ENCODE measurements around the gene SERTAD2. TPM values are rescaled to one million over a fixed set of nuclear protein-coding genes. Genes with fewer than 3 reads are reported as not detected.
A peak's percentile ranks its signal among the peaks of the same experiment; 100 is the strongest.

SERTAD2 gene
- total and polyA plus RNA-seq, 5 donors = 8.2 to 25.4 (median 19.7) TPM

DNA sequence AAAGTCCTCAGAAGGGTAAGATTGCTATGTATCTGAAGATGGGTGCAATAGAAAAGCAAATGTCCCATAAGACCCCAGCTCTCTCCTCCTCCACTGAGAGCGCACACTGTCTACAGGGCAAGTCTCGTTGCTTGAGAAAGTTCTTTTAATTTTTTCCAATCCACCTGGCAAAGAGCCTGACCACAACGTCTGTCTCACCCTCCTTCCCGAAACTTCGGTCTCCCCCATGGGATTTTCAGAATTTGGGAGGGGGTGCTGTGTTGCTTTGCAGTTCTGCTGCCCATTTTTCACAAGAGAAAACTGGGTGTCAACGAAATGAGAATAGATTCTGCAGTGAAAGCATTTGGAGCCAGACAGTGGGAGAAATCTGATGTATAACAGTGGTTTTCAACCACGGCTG, 40.4 kb downstream of the SERTAD2 start:
- no peak overlapping the region for H3K4me3 ChIP-seq (ENCODE audit: low read length)
- DNase-seq (no peak), ATAC-seq (no peak)
- peaks cover 2% of the 10 kb centered on the region for H3K4me1 ChIP-seq (ENCODE audit: control insufficient read depth, insufficient read depth, low read length)
- H3K27me3 ChIP-seq (ENCODE audit: control insufficient read depth, insufficient read depth) = no peaks in the 10 kb centered on the region
- H3K27ac ChIP-seq (ENCODE audit: low read length) = no peak overlapping the region
- no peaks in the 10 kb centered on the region for H3K9me3 ChIP-seq (ENCODE audit: control insufficient read depth, low read length)
- 66% methylated on average over 7 of the region's 7 CpGs for WGBS
- intact Hi-C loops (cut with DNase I) = no loop called here

DNA sequence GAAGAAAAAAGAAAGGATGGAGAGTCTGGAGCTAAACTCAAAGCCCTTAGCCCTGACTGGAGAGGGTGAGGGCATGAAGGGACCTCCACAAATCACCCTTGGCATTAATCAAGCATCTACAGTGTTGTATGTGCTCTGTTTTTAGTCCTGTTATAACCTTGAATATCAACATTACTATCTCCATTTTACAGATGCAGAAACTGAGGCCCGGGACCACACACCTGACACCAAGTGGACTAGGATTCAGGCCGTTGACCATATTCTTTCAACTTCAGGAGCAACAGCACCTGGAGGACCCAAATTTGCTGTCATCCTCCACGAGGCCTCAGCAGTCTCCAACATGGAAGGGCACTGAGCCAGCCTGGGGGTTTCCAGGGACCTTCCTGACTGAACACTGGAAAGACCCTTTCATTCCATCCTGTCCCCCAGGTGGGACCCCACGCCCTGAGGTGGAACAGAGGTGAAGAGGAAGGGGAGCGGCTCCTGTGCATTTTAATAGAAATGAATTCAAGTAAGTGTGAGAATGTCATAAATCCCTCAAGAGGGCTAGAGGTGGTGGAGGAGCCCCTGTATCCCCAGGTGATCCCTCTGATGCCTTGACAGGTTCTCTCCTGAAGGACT, 41.0 kb downstream of the SERTAD2 start:
- Histone ChIP-seq H3K4me3 (ENCODE audit: low read length) (no peak overlapping the region), H3K9me3 (ENCODE audit: control insufficient read depth, low read length) (no peaks in the 10 kb centered on the region), H3K27ac (ENCODE audit: low read length) (no peak overlapping the region), H3K4me1 (ENCODE audit: control insufficient read depth, insufficient read depth, low read length) (peaks cover 2% of the 10 kb centered on the region), H3K27me3 (ENCODE audit: control insufficient read depth, insufficient read depth) (no peaks in the 10 kb centered on the region)
- DNase-seq (peak in 1 of 3 donors; percentile 37), ATAC-seq (no peak)
- 90% methylated on average over 5 of the region's 5 CpGs for WGBS
- intact Hi-C loops (cut with DNase I) = no loop called here

DNA sequence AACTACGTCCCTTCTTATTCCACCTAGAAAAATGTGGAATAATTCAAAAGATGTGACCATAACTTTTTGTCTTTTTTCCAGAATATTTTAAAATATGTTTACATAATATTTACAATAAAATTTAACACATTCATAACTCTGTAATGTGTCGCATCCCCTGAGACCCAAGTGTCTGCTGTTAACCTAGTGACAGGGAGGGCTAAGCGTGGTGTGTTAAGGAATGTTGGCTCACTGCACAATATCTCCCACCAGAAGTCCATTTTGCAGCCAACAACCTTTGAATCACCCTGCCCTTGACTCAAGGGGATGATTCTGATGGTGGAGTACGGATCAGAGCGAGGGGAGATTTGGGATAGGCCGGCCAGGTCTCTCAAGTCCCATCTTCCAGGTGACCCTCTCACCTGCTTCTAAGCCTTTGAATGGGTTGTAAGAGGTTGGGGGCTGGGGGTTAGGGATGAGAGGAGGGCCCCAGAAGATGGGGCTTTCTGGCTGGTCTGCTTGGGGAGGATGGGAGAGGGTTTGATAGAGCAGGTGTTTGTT, 43.3 kb downstream of the SERTAD2 start:
- Histone ChIP-seq H3K4me1 (ENCODE audit: control insufficient read depth, insufficient read depth, low read length) (peaks cover 2% of the 10 kb centered on the region), H3K9me3 (ENCODE audit: control insufficient read depth, low read length) (no peaks in the 10 kb centered on the region), H3K27ac (ENCODE audit: low read length) (no peak overlapping the region), H3K27me3 (ENCODE audit: control insufficient read depth, insufficient read depth) (no peaks in the 10 kb centered on the region), H3K4me3 (ENCODE audit: low read length) (no peak overlapping the region)
- ATAC-seq (no peak), DNase-seq (no peak)
- intact Hi-C loops (cut with DNase I) = no loop called here
- WGBS = 94% methylated on average over 6 of the region's 6 CpGs

DNA sequence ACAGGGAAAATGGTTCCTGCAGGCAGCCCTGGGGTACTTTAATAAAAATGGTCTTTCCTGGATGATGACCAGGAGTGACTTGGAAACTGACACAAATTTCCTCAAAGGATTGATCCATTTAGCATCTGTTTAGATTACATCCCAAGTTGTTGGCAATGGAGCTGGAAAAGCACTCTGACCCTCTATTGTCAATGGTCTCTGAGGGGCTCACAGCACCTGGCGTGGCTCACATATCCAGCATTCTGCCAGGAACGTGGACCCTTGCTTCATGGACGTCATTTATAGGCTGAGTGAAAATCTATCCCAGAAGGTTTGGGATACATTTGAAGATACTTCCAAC, 43.8 kb downstream of the SERTAD2 start:
- DNase-seq = no peak
- 58% methylated on average over 3 of the region's 3 CpGs for WGBS
- intact Hi-C loops (cut with DNase I) = loop anchor here in 1 of 4 donors (5.0 kb wide), 1 partner anchor 32 kb away; no protein-coding TSS in a partner anchor
- Histone ChIP-seq H3K27ac (ENCODE audit: low read length) (no peak overlapping the region), H3K9me3 (ENCODE audit: control insufficient read depth, low read length) (no peaks in the 10 kb centered on the region), H3K4me1 (ENCODE audit: control insufficient read depth, insufficient read depth, low read length) (peaks cover 2% of the 10 kb centered on the region), H3K4me3 (ENCODE audit: low read length) (peak overlapping the region; percentile 51), H3K27me3 (ENCODE audit: control insufficient read depth, insufficient read depth) (no peaks in the 10 kb centered on the region)
- ATAC-seq = no peak

DNA sequence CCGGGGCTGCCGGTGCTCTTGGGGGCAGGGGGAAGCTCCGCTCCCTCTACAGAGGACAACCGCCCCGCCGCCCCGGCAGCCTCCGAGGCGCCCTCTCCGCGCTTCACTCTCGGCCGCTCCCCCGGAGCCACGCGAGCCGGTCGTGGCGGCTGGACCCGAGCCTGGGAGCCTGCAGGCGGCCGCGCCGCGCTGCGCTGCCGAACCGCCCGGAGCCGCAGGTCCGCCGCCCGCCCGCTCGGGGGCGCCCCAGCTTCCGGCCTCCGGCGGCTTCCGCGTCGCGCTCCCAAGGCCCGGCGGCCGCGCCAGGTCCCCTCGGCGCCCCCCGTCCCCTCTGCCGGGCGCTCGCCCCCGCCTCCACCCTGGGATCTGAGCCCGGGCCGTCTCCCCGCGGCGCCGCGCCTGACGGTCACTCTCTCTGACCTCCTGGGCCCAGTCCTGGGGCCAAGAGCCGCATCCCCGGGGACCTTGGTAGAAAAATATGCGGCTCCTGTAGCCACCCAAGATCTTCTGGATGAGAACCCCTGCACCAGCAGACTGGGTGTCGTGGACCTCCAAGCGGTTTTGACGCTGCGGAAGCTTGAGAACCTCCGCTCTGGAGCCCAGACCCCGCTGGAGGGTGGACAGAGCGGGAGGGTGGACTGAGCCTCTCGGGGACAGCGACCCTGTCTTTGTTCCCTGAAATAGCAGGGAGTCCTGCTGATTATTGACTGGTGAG, 44.3 kb downstream of the SERTAD2 start:
- Histone ChIP-seq H3K4me3 (ENCODE audit: low read length) (peak overlapping the region; percentile 51), H3K9me3 (ENCODE audit: control insufficient read depth, low read length) (no peaks in the 10 kb centered on the region), H3K27me3 (ENCODE audit: control insufficient read depth, insufficient read depth) (no peaks in the 10 kb centered on the region), H3K4me1 (ENCODE audit: control insufficient read depth, insufficient read depth, low read length) (peaks cover 2% of the 10 kb centered on the region), H3K27ac (ENCODE audit: low read length) (no peak overlapping the region)
- intact Hi-C loops (cut with DNase I) = loop anchor here in 1 of 4 donors (5.0 kb wide), 1 partner anchor 33 kb away; no protein-coding TSS in a partner anchor
- 3% methylated on average over 74 of the region's 74 CpGs for WGBS
- DNase-seq (peak; percentile 70 to 90 (median 87)), ATAC-seq (peak; percentile 63 to 71)

DNA sequence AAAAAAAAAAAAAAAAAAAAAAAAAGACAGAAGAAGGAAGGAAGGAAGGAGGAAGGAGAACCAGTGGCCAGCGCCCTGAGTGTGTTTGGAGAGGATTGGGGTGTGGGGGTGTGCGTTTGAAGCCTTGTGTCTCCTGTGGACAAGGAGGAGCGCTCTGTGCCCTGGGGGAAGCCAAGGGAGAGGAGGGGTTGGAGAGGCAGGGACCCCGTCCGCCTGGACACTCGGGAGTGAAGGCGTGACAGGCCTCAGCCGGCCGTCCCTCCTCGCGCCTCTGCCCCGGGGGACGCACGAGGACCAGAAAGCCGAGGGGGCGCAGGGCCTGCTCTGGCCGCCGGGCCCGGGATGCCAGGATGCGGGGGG, 44.9 kb downstream of the SERTAD2 start:
- DNase-seq = no peak
- H3K4me1 ChIP-seq (ENCODE audit: control insufficient read depth, insufficient read depth, low read length) = peaks cover 2% of the 10 kb centered on the region
- peak; percentile 4 to 30 for ATAC-seq
- no peaks in the 10 kb centered on the region for H3K27me3 ChIP-seq (ENCODE audit: control insufficient read depth, insufficient read depth)
- 11% methylated on average over 20 of the region's 20 CpGs for WGBS
- no peaks in the 10 kb centered on the region for H3K9me3 ChIP-seq (ENCODE audit: control insufficient read depth, low read length)
- intact Hi-C loops (cut with DNase I) = loop anchor here in 1 of 4 donors (5.0 kb wide), 1 partner anchor 33 kb away; no protein-coding TSS in a partner anchor
- H3K27ac ChIP-seq (ENCODE audit: low read length) = no peak overlapping the region
- H3K4me3 ChIP-seq (ENCODE audit: low read length) = peak overlapping the region; percentile 51

DNA sequence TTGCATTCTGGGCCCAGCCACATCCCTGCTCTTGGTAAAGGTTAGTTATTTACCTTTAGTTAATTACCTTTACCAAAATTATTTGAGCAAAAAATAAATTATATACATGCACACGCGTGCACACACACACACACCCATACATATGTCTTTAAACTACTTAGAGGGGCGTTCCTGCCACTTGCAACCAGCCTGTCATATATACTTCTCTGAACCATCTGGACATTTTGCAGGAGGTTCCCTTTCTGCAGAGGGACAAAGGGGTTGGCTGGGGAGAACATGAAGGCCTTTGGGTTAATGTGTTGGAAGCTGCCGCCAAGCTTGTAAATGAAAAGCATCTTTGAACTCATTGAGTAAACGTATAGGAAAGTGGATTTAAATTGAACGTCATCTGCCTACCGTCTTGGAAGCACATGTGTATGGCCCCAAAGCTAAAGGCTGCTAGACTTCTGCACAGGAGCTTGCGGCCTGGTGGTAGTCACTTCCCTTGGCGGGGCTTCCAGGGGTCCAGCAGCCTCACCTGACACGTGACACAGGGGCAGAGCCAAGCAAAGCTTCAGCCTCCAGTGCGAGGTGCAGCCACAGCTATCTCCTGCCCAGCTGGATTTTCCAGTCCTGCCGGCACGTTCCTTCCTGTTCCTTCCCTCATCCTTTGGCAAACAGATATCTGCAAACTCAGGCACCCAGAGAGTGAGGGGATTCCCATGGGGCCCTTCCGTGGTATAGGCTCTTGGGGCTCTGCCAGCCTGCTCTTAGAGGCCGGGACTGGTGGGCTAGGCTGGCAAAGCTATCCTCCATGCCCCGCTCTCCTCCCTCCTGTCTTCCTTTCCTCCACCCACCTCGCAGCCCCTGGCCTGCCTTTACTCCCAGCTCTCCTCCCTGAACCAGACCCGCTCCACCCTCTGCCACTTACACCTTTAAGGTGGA, 46.1 kb downstream of the SERTAD2 start:
- Histone ChIP-seq H3K27me3 (ENCODE audit: control insufficient read depth, insufficient read depth) (no peaks in the 10 kb centered on the region), H3K4me1 (ENCODE audit: control insufficient read depth, insufficient read depth, low read length) (peaks cover 2% of the 10 kb centered on the region), H3K27ac (ENCODE audit: low read length) (no peak overlapping the region), H3K4me3 (ENCODE audit: low read length) (no peak overlapping the region), H3K9me3 (ENCODE audit: control insufficient read depth, low read length) (no peaks in the 10 kb centered on the region)
- ATAC-seq = no peak
- 68% methylated on average over 18 of the region's 18 CpGs for WGBS
- DNase-seq = no peak
- intact Hi-C loops (cut with DNase I) = loop anchor here in 1 of 4 donors (5.0 kb wide), 1 partner anchor 35 kb away; no protein-coding TSS in a partner anchor

DNA sequence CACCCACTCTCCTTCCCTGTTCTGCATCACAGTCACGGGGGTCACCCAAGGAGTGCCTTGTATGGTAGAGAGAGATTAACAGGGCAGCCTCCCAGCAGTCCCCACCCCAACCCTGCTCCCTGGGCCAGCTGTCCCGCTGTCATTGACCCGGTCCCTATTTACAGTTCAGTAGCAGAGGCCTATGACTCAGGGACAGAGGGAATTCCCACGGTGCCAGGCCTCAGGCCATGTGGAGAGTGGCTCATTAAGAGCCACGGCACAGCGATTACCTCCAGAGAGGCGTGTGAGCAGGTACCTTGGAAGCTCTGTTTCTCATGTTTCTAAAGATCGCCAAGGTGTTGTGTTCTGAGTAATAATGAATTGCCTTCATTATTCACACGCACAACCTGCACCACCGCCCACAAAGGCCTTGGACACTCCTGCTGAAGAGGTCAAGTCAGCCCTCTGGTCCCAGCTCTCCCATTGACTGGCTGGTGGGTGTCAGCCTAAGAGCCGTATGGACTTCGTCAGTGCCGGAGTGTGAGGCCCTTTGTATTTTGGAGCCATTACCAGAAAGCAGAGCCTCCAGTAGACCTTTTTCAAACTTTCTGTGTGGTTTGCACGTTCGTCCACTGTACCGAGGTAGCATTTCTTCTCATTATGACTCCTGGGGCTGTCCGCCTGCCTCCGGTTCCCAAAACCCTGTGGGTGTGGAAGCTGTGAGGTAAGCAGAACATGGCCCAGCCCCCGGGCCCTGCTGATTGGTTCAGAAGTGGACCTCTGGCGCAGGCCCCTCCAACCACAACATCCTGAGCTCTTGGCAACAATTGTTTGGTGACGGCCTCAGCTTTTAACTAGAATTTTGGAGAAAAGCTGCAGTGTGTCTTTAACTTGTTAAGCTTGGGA, 47.0 kb downstream of the SERTAD2 start:
- Histone ChIP-seq H3K27ac (ENCODE audit: low read length) (no peak overlapping the region), H3K4me3 (ENCODE audit: low read length) (peak overlapping the region; percentile 18), H3K9me3 (ENCODE audit: control insufficient read depth, low read length) (no peaks in the 10 kb centered on the region), H3K4me1 (ENCODE audit: control insufficient read depth, insufficient read depth, low read length) (peaks cover 2% of the 10 kb centered on the region), H3K27me3 (ENCODE audit: control insufficient read depth, insufficient read depth) (no peaks in the 10 kb centered on the region)
- WGBS = 64% methylated on average over 21 of the region's 21 CpGs
- DNase-seq = peak; percentile 93 to 98 (median 95)
- intact Hi-C loops (cut with DNase I) = loop anchor here in 1 of 4 donors (5.0 kb wide), 1 partner anchor 36 kb away; no protein-coding TSS in a partner anchor
- ATAC-seq = peak; percentile 93

DNA sequence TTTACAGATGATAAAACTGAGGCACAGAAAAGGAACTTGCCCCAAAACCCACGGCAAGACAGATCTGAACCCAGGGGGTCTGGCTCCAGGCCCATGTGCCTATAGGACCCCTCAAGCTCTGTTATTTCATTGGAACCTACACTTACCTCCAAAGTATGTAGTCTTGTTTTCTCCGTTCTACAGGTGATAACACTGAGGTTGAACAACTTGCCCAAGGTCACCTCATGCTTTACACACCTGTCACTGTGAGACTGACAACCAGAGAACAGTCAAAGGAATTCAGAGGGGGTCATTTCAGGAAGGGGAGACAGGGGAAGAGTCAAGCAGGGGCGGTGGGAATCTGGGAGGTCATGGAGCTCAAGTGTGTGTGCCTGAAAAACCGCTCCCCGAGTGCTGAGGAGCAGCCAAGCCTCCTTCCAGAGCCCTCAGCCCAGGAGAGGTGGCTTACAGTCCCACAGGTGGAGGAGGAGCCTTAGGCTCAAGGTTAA, 47.7 kb downstream of the SERTAD2 start:
- WGBS = 93% methylated on average over 5 of the region's 5 CpGs
- Histone ChIP-seq H3K9me3 (ENCODE audit: control insufficient read depth, low read length) (no peaks in the 10 kb centered on the region), H3K4me3 (ENCODE audit: low read length) (no peak overlapping the region), H3K27me3 (ENCODE audit: control insufficient read depth, insufficient read depth) (no peaks in the 10 kb centered on the region), H3K27ac (ENCODE audit: low read length) (no peak overlapping the region), H3K4me1 (ENCODE audit: control insufficient read depth, insufficient read depth, low read length) (peaks cover 2% of the 10 kb centered on the region)
- ATAC-seq (no peak), DNase-seq (no peak)
- intact Hi-C loops (cut with DNase I) = loop anchor here in 1 of 4 donors (5.0 kb wide), 1 partner anchor 36 kb away; no protein-coding TSS in a partner anchor

DNA sequence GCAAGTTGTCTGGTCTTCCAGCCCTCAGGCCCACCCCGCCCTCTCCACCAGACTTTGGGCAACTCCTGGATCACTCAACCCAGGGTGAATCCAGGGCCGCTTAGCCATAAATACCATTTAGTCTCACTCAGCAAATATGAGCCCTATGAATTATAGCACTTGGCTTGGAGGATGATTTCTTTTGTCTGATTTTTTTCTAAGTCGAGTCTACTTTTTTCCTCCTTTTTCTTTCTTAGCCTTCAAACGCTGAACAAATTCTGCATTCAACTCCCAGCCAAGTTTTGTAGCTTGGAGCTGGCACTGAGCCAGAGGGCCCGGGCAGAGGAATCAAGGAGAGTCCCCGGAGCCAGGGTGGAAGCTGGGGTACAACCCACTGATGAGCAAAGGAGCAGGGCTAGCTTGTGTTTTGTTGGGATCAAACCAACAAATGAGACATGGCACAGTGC, 48.7 kb downstream of the SERTAD2 start:
- ATAC-seq (no peak), DNase-seq (peak in 1 of 3 donors; percentile 60)
- Histone ChIP-seq H3K4me3 (ENCODE audit: low read length) (no peak overlapping the region), H3K27ac (ENCODE audit: low read length) (no peak overlapping the region), H3K4me1 (ENCODE audit: control insufficient read depth, insufficient read depth, low read length) (peaks cover 2% of the 10 kb centered on the region), H3K9me3 (ENCODE audit: control insufficient read depth, low read length) (no peaks in the 10 kb centered on the region), H3K27me3 (ENCODE audit: control insufficient read depth, insufficient read depth) (no peaks in the 10 kb centered on the region)
- WGBS = 39% methylated on average over 6 of the region's 6 CpGs
- intact Hi-C loops (cut with DNase I) = loop anchor here in 1 of 4 donors (5.0 kb wide), 1 partner anchor 37 kb away; no protein-coding TSS in a partner anchor

All from right cardiac atrium (tissue), 5 donors.